NCI-H2029 treated with DMSO at 0.1 percent for 48 hours (cell line): Measurements from ENCODE around the gene PPAT.
"Not testable (repeated sequence)": the region's sequence is repeated elsewhere in the genome, so short reads cannot be mapped to it uniquely, and the experiment has no call there.

Experiments
- DNase-seq: peaks from one replicate; lab custom pipeline; 2025; lab: John Stamatoyannopoulos, UW

Gene PPAT

GRCh38 chr4:56374956-56375355 lies 60.5 kb downstream of the PPAT start:
- DNase-seq = no peak

DNA sequence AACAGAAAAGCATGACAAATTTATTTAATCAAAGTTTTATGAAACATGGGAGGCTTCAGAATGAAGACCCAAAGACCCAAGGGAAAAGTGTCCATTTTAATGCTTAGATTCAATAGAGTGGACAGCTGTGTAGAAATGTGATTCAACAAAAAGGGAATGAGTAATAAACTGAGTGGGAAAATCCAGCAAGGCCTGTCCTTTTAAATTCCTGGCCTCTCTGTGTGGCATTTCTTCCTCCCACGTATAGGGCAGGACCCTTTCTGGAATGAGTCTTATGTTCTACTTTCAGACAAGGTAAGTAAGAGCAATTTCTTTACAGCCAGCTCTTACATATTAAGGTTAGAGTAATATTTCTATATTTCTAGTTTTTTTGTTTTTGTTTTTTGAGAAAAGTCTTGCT lies 62.6 kb downstream of the PPAT start:
- DNase-seq = no peak

GRCh38 chr4:56371426-56372220 lies 63.8 kb downstream of the PPAT start:
- no peak for DNase-seq

GRCh38 chr4:56370377-56370776 lies 65.0 kb downstream of the PPAT start:
- DNase-seq = no peak

- not testable (repeated sequence) for DNase-seq
Observed at GRCh38 chr4:56362981-56363380, 72.4 kb downstream of the PPAT start.

DNA sequence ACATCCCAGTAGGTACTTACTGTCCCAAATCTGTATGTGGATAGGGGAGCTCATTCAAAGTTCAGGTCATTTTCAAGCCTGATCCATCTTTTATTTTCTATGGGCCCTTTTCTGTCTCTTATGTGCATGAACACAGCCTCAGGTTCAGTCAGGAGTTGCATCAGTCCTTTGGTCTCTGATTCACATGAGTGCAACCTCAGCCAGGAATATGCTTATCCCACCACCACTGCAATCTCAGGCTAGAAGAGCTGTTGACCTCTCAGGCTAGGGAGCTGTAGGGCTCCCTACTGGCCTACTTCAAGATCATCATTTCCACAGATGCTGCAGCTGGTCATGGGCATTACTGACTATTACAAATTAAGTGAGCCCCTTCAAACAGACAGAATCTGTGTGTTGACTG lies 75.3 kb downstream of the PPAT start:
- DNase-seq = no peak

GRCh38 chr4:56356650-56357049 lies 78.8 kb downstream of the PPAT start:
- DNase-seq = no peak

GRCh38 chr4:56348576-56348975 lies 86.8 kb downstream of the PPAT start:
- no peak for DNase-seq

GRCh38 chr4:56345458-56345857 lies 90.0 kb downstream of the PPAT start:
- DNase-seq = no peak
